Fibroblast of skin of scalp (primary cell): Measurements from ENCODE around the gene IGSF22.

Source experiments
- DNase-seq: peaks from one replicate; pipeline ENCODE4 v3.0.0-alpha.2; 2013

The IGSF22 gene

DNA sequence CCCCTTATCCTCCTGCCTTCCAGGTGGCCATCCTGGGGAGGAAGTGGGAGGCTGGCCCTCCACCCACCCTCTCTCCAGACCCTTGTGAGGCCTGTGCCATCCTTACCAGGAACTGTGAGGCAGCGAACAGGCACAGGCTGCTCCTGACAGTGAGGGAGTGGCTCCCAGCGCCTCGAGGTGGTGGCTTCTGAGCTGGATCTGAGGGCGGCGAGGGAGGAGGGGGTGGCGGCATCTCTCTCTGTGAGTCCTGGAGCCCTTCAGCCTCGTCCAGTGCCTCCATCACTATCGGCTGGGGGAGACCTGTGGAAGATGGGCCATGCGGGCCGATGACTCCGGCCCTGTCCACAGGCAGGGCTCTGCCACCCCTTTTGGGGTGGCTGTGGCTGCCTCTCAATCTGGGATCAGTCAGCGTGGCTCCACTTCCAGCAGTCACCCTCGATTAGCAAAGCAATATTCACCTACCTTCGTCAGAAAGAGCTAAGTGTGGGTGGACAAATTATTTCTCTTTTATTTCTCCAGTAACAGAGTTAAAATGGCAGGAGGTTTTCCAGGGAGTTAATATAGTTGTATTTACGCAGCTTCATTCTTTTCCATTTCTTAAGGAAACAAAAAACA, 18.0 kb upstream of the IGSF22 start:
- no peak for DNase-seq

GRCh38 chr11:18743365-18743764, 17.4 kb upstream of the IGSF22 start:
- no peak for DNase-seq

- DNase-seq = no peak
These were observed 15.8 kb upstream of the IGSF22 start for GRCh38 chr11:18741783-18742182.

- no peak for DNase-seq
These were observed 13.7 kb upstream of the IGSF22 start for GRCh38 chr11:18739685-18740084.

- DNase-seq = no peak
These were observed 11.7 kb upstream of the IGSF22 start for GRCh38 chr11:18737642-18738041.

GRCh38 chr11:18736590-18737148, 10.7 kb upstream of the IGSF22 start:
- no peak for DNase-seq

GRCh38 chr11:18733202-18733601, 7.2 kb upstream of the IGSF22 start:
- DNase-seq = no peak

DNA sequence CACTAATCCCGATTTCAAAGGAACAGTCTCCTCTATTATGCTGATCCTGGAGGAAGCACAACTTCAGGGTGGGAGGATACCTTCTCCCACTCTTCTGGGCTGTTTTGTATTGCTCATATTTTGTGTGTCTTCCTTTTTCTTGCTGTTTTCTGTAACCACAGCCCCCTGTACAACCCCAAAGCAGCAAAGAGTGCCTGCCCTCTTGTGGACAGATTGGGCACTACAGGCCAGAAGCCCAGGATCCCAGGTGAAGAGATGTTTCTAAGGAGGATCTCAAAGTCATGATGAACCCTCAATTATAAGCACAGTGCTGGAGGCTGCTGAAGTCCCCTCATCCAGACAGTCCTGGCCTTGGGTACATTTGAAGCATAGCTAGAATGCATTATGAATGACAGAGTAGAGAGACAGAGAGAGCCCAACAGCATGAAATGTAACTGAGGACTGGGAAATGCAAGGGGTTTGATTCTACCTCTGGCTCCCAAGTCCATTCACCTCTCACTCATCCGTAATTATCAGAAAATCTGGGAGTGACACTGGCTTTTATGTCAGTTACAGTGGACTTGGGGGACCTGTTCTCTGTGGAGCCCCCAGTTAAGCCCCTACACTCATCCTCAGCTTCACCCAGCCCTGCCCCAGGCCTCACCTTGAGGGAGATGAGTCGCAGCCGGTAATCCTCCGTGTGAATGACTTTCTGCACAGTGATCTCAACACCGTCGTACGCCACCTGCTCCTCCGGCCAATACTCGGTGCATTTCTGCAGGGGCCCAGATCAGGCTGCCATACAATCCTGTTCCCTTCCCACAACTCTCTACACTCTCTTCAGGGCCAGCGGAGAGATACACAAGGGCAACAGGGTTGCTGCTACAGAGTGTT, 6.2 kb upstream of the IGSF22 start:
- DNase-seq = peak; percentile 47

GRCh38 chr11:18731441-18731840, 5.5 kb upstream of the IGSF22 start:
- no peak for DNase-seq

DNA sequence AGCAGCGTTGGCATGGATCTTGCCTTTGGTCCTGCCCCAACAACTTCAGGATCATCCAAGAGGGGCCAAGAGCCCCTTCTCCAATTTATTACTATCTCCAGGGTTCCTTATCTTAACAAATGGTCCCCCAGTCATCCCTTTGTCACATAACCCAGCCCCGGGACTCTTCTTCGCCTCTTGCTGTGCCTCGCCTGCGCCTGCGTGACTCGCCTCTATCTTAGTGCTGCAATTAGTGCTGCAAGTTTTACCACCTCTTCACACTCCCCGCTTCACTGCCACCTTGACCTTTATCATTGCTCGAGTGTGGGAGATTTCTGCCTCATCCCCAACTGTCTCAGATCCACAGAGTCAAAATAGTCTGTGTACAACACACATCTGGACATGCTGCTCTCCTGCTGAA, 4.0 kb upstream of the IGSF22 start:
- no peak for DNase-seq

DNA sequence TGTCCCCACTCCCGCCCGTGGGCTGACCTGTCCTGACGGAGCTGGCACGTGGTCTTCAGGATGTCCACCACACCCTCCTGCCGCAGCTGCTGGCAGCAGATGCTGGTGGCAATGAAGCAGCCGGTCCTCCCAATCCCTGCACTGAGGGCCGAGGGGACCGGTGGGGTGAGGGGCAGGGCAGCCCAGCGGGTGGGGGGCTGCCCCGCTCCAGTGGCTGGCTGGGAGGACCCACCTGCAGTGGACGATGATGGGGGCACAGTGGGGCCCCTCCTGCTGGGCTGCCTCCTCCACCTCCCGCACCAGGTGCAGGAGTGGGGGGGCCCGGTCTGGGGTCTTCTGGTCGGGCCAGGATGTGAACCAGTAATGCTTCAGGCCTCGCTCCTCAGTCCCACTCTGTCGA, 3.4 kb upstream of the IGSF22 start:
- DNase-seq = no peak

DNA sequence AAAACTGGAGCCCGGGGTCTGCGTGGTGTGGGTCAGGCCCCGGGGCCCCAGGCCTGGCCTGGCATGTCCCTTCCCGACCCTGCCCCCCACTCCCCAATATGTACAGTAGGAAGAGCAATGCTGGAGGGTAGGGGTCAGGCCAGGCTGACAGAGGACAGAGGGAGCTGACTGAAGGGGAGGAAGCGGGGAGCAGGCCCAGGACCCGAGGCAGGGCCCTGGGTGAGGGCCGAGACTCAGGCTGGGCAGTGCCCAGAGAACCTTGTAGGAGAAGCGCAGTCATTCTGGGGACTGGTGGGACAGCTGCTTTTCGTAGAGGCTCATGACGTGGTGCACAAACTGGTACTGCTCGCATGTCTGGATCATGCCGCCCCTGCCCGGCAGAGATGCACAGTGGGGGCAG, 2.7 kb upstream of the IGSF22 start:
- no peak for DNase-seq

DNA sequence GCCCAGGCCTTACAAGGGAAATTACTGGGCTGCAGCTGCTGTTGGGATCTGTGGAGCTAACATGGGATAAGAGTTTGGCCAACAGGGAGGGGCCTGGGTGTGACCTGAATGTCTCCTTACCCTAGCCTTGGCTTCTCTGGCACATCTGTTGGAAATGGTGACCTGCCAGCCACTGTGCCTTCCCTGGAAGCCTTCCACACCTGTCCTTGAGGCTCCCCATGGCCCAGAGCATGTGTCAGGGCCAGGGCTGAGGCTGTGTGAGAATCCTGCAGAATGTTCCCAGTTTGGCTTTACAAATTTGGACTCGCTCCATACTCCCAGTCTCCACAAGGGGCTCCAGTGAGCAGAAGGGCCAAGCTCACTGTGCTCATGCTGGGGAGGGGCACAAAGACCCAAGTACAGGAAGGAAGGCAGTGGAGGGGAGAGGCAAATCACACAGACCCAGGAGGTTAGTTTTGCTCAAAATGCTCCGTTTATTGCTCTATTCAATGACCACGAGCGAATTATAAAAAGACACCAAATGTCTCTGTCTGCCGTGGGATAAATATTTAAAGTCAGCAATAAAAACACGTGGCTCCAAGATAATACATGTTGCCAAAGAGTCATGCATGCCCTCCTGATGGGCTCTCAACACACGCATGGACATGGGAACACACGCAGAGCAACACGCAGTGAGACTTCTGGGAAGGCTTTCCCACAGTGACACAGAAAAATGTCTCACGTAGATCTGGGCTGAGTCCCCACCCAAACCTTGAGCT, 1.7 kb upstream of the IGSF22 start:
- peak; percentile 43 for DNase-seq

- no peak for DNase-seq
These were observed 2.0 kb downstream of the IGSF22 start for GRCh38 chr11:18723991-18724390.

GRCh38 chr11:18722293-18722637, 3.7 kb downstream of the IGSF22 start:
- DNase-seq = no peak

DNA sequence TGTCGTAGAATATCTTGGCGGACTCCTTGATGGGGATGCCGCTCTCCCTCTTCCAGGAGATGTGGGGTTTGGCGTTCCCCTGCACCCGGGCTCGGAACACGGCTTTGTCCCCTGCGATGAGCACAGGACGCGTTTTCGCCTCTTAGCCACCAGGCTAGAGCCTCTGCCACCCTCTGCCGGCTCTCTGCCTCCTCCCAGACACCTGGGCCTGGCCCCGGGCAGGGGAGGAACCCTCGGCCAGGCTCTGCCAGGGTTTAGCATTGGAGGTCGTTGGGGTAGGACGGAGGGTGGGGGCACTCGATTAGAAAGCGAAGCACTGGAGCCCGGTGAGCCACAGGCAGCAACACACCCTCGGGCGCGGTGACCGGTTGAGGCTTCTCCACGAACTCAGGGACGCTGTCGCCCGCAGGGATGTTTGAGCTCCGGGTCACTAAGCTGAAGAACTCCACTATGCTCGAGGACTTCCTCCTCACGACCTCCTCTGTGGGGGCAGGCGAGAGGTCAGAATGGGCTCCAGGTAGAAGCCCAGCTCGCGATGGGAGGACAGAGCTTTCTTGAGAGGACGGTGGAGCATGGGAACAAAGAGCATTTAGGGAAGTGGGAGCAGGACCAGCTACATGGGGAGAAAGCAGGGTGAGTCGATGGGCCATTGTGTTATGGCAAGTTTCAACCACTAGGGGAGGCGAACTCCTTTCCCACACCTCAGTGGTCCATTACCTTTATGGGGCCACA, 4.3 kb downstream of the IGSF22 start:
- DNase-seq = peak; percentile 55

DNA sequence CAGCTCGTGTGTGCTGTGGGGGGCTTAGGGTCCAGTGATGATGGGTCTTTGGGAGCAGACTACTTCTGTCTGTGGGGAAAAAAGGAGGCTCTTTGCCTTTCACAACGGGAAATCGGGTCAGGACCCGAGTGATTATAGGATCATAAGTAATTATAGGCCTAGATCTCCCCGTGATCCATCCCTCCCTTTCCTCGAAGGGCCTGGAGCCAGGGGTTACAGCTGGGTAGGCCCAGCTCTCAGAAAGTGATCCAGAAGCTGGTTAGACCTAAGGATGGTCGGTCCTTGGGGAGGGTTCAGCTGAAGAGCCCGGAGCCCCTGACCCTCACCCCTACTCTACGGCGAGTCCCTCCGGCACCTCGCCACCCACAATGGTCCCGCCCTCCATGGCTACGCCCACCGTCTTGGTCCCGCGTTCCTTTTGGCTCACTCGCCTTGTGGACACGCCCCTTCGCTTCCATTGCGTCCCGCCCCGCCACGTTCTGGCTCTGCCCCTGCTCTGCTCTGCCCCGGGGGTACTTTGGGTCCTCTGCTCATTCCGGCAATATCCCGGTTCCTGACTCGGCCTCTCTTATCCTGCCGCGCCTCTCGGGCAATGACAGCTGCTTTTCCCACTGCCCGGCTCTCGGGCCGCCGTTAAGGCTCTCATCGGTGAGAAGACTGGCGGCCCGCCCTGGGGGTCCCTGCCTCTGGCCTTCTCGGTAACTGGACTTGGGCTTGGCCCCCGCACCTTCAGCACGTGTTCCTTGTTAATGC, 5.0 kb downstream of the IGSF22 start:
- peak; percentile 79 for DNase-seq

DNA sequence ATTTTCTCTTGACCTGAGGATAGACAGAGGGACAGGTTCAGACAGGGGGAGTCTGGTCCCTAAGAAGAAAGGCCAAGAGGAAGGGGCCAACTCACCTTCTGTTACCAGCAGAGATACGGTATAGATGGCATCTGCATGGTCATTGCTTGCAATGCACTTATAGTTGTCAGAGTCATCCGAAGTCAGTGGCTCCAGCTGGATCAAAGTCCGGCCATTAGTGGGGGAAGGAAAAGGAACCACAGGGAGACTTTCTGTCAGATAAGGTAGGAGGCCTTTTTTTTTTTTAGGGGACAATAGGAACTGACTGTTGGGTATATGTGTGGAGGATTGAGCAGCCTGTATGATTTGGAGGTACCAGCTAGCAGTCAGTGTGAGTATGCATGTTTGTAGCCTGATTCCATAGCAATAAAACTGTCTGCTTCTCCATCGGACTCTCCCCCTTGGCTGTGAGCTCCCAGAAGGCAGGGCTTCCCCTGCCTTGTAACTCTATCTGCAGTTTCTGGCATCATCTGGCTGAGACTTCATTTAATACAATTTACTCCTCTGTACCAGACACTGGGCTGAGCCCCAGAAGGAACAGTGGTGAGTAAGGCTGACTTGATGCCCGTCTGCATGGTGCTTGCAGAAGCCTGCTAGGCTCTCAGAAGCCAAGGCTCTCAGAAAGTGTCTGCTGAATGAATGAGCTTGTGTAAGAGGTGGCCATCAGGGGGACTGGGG, 5.7 kb downstream of the IGSF22 start:
- DNase-seq = no peak

DNA sequence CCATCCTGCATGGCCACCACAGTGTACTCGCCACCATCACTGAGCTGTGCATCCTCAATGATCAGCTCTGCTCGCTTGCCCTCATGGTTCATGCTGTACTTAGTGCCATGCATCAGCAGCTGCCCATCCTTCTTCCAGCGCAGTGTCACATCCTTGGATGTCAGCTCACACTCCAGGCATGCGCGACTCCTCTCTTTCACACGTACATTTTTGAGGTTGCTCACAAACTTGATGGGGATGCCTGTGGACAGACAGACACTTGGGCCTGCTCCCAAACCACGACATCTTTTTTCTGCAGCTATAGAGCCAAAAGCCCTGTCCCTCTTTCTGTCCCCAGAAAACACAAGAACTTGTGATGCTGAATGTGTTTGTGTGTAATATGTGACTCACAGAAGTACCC, 10.5 kb downstream of the IGSF22 start:
- no peak for DNase-seq

GRCh38 chr11:18714443-18714780, 11.6 kb downstream of the IGSF22 start:
- DNase-seq = no peak
